Measurements from ENCODE around the gene IL7R. TPM values are rescaled to one million over a fixed set of nuclear protein-coding genes. Genes with fewer than 3 reads are reported as not detected.

Gene IL7R
- total RNA-seq, 2 donors from 2014 or later = 860 to 1,128 TPM

GRCh38 chr5:35867998-35868397 lies 11.3 kb downstream of the IL7R start:
- DNase-seq = no peak
- H3K9me3 ChIP-seq (ENCODE audit: control insufficient read depth, low read length, poor library complexity, severe bottlenecking) = peaks cover 31% of the 10 kb centered on the region
- peaks cover 30% of the 10 kb centered on the region for H3K36me3 Mint-ChIP-seq (ENCODE audit: low read depth)
- no peaks in the 10 kb centered on the region for H3K27me3 Mint-ChIP-seq
- peak overlapping the region; percentile 95 for H3K27ac Mint-ChIP-seq
- H3K4me1 Mint-ChIP-seq = peaks cover 47% of the 10 kb centered on the region
- H3K4me3 Mint-ChIP-seq = peak overlapping the region; percentile 61
- ATAC-seq = no peak

- DNase-seq (no peak), ATAC-seq (no peak)
- peaks cover 31% of the 10 kb centered on the region for H3K9me3 ChIP-seq (ENCODE audit: control insufficient read depth, low read length, poor library complexity, severe bottlenecking)
- peaks cover 41% of the 10 kb centered on the region for H3K4me1 Mint-ChIP-seq
- peaks cover 18% of the 10 kb centered on the region for H3K36me3 Mint-ChIP-seq (ENCODE audit: low read depth)
- peak overlapping the region; percentile 61 for H3K4me3 Mint-ChIP-seq
- no peaks in the 10 kb centered on the region for H3K27me3 Mint-ChIP-seq
- H3K27ac Mint-ChIP-seq = peak overlapping the region; percentile 95
Measured at GRCh38 chr5:35869685-35870277, 13.1 kb downstream of the IL7R start.

GRCh38 chr5:35870605-35871004 lies 13.9 kb downstream of the IL7R start:
- Mint-ChIP-seq H3K4me1 (peaks cover 35% of the 10 kb centered on the region), H3K4me3 (peak overlapping the region; percentile 19), H3K27ac (peak overlapping the region; percentile 95), H3K27me3 (no peaks in the 10 kb centered on the region), H3K36me3 (ENCODE audit: low read depth) (peaks cover 15% of the 10 kb centered on the region)
- H3K9me3 ChIP-seq (ENCODE audit: control insufficient read depth, low read length, poor library complexity, severe bottlenecking) = peaks cover 34% of the 10 kb centered on the region
- DNase-seq (no peak), ATAC-seq (no peak)

- Mint-ChIP-seq H3K27ac (peak overlapping the region; percentile 95), H3K4me3 (peak overlapping the region; percentile 49), H3K36me3 (ENCODE audit: low read depth) (peaks cover 6% of the 10 kb centered on the region), H3K27me3 (no peaks in the 10 kb centered on the region), H3K4me1 (peaks cover 12% of the 10 kb centered on the region)
- H3K9me3 ChIP-seq (ENCODE audit: control insufficient read depth, low read length, poor library complexity, severe bottlenecking) = peaks cover 12% of the 10 kb centered on the region
- DNase-seq = no peak
- ATAC-seq = no peak
Measured at GRCh38 chr5:35876454-35876853, 19.8 kb downstream of the IL7R start.

GRCh38 chr5:35876922-35877321 lies 20.2 kb downstream of the IL7R start:
- Mint-ChIP-seq H3K27ac (peak overlapping the region; percentile 95), H3K27me3 (no peaks in the 10 kb centered on the region), H3K36me3 (ENCODE audit: low read depth) (peaks cover 4% of the 10 kb centered on the region), H3K4me3 (peak overlapping the region; percentile 49), H3K4me1 (peaks cover 9% of the 10 kb centered on the region)
- peaks cover 8% of the 10 kb centered on the region for H3K9me3 ChIP-seq (ENCODE audit: control insufficient read depth, low read length, poor library complexity, severe bottlenecking)
- DNase-seq = no peak
- no peak for ATAC-seq

- Mint-ChIP-seq H3K36me3 (ENCODE audit: low read depth) (peaks cover 4% of the 10 kb centered on the region), H3K27ac (peak overlapping the region; percentile 95), H3K4me3 (peak overlapping the region; percentile 68), H3K27me3 (no peaks in the 10 kb centered on the region), H3K4me1 (peaks cover 9% of the 10 kb centered on the region)
- no peak for ATAC-seq
- DNase-seq = no peak
- H3K9me3 ChIP-seq (ENCODE audit: control insufficient read depth, low read length, poor library complexity, severe bottlenecking) = peaks cover 5% of the 10 kb centered on the region
Measured at GRCh38 chr5:35877655-35878054, 21.0 kb downstream of the IL7R start.

GRCh38 chr5:35878079-35878478 lies 21.4 kb downstream of the IL7R start:
- DNase-seq (no peak), ATAC-seq (no peak)
- Mint-ChIP-seq H3K4me3 (peak overlapping the region; percentile 68), H3K4me1 (peaks cover 9% of the 10 kb centered on the region), H3K27ac (peak overlapping the region; percentile 95), H3K36me3 (ENCODE audit: low read depth) (peaks cover 4% of the 10 kb centered on the region), H3K27me3 (no peaks in the 10 kb centered on the region)
- peaks cover 5% of the 10 kb centered on the region for H3K9me3 ChIP-seq (ENCODE audit: control insufficient read depth, low read length, poor library complexity, severe bottlenecking)

- Mint-ChIP-seq H3K36me3 (ENCODE audit: low read depth) (peaks cover 4% of the 10 kb centered on the region), H3K27me3 (no peaks in the 10 kb centered on the region), H3K4me1 (peaks cover 15% of the 10 kb centered on the region), H3K27ac (peak overlapping the region; percentile 95), H3K4me3 (peak overlapping the region; percentile 28)
- ATAC-seq (no peak), DNase-seq (no peak)
- peaks cover 5% of the 10 kb centered on the region for H3K9me3 ChIP-seq (ENCODE audit: control insufficient read depth, low read length, poor library complexity, severe bottlenecking)
Measured at GRCh38 chr5:35879096-35879495, 22.4 kb downstream of the IL7R start.

- peak overlapping the region; percentile 28 for H3K4me3 Mint-ChIP-seq
- no peak for DNase-seq
- peaks cover 5% of the 10 kb centered on the region for H3K9me3 ChIP-seq (ENCODE audit: control insufficient read depth, low read length, poor library complexity, severe bottlenecking)
- peak overlapping the region; percentile 95 for H3K27ac Mint-ChIP-seq
- H3K36me3 Mint-ChIP-seq (ENCODE audit: low read depth) = peaks cover 4% of the 10 kb centered on the region
- no peaks in the 10 kb centered on the region for H3K27me3 Mint-ChIP-seq
- peaks cover 18% of the 10 kb centered on the region for H3K4me1 Mint-ChIP-seq
- ATAC-seq = no peak
Measured at GRCh38 chr5:35879649-35880048, 23.0 kb downstream of the IL7R start.

GRCh38 chr5:35880156-35880555 lies 23.5 kb downstream of the IL7R start:
- H3K36me3 Mint-ChIP-seq (ENCODE audit: low read depth) = peaks cover 4% of the 10 kb centered on the region
- H3K4me1 Mint-ChIP-seq = peaks cover 18% of the 10 kb centered on the region
- peaks cover 5% of the 10 kb centered on the region for H3K9me3 ChIP-seq (ENCODE audit: control insufficient read depth, low read length, poor library complexity, severe bottlenecking)
- DNase-seq (no peak), ATAC-seq (no peak)
- no peaks in the 10 kb centered on the region for H3K27me3 Mint-ChIP-seq
- H3K27ac Mint-ChIP-seq = peak overlapping the region; percentile 95
- peak overlapping the region; percentile 66 for H3K4me3 Mint-ChIP-seq

- H3K9me3 ChIP-seq (ENCODE audit: control insufficient read depth, low read length, poor library complexity, severe bottlenecking) = peaks cover 2% of the 10 kb centered on the region
- DNase-seq (no peak), ATAC-seq (peak; percentile 18)
- peaks cover 18% of the 10 kb centered on the region for H3K4me1 Mint-ChIP-seq
- H3K4me3 Mint-ChIP-seq = no peak overlapping the region
- H3K36me3 Mint-ChIP-seq (ENCODE audit: low read depth) = peaks cover 4% of the 10 kb centered on the region
- peak overlapping the region; percentile 95 for H3K27ac Mint-ChIP-seq
- no peaks in the 10 kb centered on the region for H3K27me3 Mint-ChIP-seq
Measured at GRCh38 chr5:35881758-35882157, 25.1 kb downstream of the IL7R start.

GRCh38 chr5:35884191-35884769 lies 27.6 kb downstream of the IL7R start:
- peak overlapping the region; percentile 95 for H3K27ac Mint-ChIP-seq
- no peak for DNase-seq
- peaks cover 14% of the 10 kb centered on the region for H3K4me1 Mint-ChIP-seq
- peak; percentile 10 for ATAC-seq
- H3K36me3 Mint-ChIP-seq (ENCODE audit: low read depth) = peaks cover 2% of the 10 kb centered on the region
- H3K4me3 Mint-ChIP-seq = peak overlapping the region; percentile 15
- H3K27me3 Mint-ChIP-seq = no peaks in the 10 kb centered on the region
- H3K9me3 ChIP-seq (ENCODE audit: control insufficient read depth, low read length, poor library complexity, severe bottlenecking) = no peaks in the 10 kb centered on the region

GRCh38 chr5:35884773-35885172 lies 28.1 kb downstream of the IL7R start:
- Mint-ChIP-seq H3K27ac (no peak overlapping the region), H3K36me3 (ENCODE audit: low read depth) (peaks cover 2% of the 10 kb centered on the region), H3K4me1 (peaks cover 14% of the 10 kb centered on the region), H3K4me3 (no peak overlapping the region), H3K27me3 (no peaks in the 10 kb centered on the region)
- ATAC-seq (no peak), DNase-seq (no peak)
- no peaks in the 10 kb centered on the region for H3K9me3 ChIP-seq (ENCODE audit: control insufficient read depth, low read length, poor library complexity, severe bottlenecking)

- Mint-ChIP-seq H3K4me1 (peaks cover 9% of the 10 kb centered on the region), H3K36me3 (ENCODE audit: low read depth) (no peaks in the 10 kb centered on the region), H3K27ac (no peak overlapping the region), H3K4me3 (no peak overlapping the region), H3K27me3 (no peaks in the 10 kb centered on the region)
- ATAC-seq = no peak
- H3K9me3 ChIP-seq (ENCODE audit: control insufficient read depth, low read length, poor library complexity, severe bottlenecking) = no peaks in the 10 kb centered on the region
- DNase-seq = no peak
Measured at GRCh38 chr5:35886381-35886780, 29.7 kb downstream of the IL7R start.

Measured in T-helper 17 cell (primary cell).